Bronchial epithelial cell (primary cell): Measurements from ENCODE around the gene SAE1. TPM values are rescaled to one million over a fixed set of nuclear protein-coding genes. Genes with fewer than 3 reads are reported as not detected.
A peak's percentile ranks its signal among the peaks of the same experiment; 100 is the strongest.

ENCODE experiments used
- DNase-seq: peaks from one replicate; pipeline ENCODE4 v3.0.0-alpha.2; 2010; ENCODE audit warnings: low read depth
- FAIRE-seq: peaks from 2 replicates; lab custom pipeline; 2011; peaks lifted over from hg19 to GRCh38; lab: Jason Lieb, UNC
- H3K27me3 ChIP-seq: 2 replicates; pipeline ENCODE4 v1.5.1; 2011; ENCODE audit warnings: low read length; ENCODE audit not compliant: control insufficient read depth, insufficient read depth
- H3K36me3 ChIP-seq: 2 replicates; pipeline ENCODE4 v1.5.1; 2011; ENCODE audit warnings: low read length; ENCODE audit not compliant: control insufficient read depth, insufficient read depth
- H3K4me3 ChIP-seq: 2 replicates; pipeline ENCODE4 v1.5.1; 2011; ENCODE audit warnings: mild to moderate bottlenecking, low read depth, low read length, control low read depth
- CTCF ChIP-seq: IDR thresholded peaks from 2 replicates; pipeline ENCODE4 v1.5.1; 2011; ENCODE audit warnings: mild to moderate bottlenecking, moderate library complexity, low read length, control low read depth, inconsistent platforms; ENCODE audit not compliant: insufficient read depth, severe bottlenecking
- total RNA-seq: library from RNA; depleted of rRNA; stranded (reverse); fragments of >200 nt; gene quantifications from 2 replicates; pipeline ENCODE4 v1.2.1, GENCODE V29; 2014

Gene SAE1
- total RNA-seq, 1 donor from 2014 or later: 90.6 TPM

- Histone ChIP-seq H3K27me3 (no peaks in the 10 kb centered on the region), H3K36me3 (no peaks in the 10 kb centered on the region), H3K4me3 (no peak overlapping the region)
- no peak for TF ChIP-seq CTCF
- DNase-seq (no peak), FAIRE-seq (no peak)
Observed at GRCh38 chr19:47120470-47121067, 10.1 kb upstream of the SAE1 start.

GRCh38 chr19:47122359-47123335 is 8.0 kb upstream of the SAE1 start:
- FAIRE-seq (no peak), DNase-seq (peak; percentile 80)
- no peak for TF ChIP-seq CTCF
- H3K36me3 ChIP-seq: no peaks in the 10 kb centered on the region
- no peak overlapping the region for H3K4me3 ChIP-seq
- H3K27me3 ChIP-seq: no peaks in the 10 kb centered on the region

DNA sequence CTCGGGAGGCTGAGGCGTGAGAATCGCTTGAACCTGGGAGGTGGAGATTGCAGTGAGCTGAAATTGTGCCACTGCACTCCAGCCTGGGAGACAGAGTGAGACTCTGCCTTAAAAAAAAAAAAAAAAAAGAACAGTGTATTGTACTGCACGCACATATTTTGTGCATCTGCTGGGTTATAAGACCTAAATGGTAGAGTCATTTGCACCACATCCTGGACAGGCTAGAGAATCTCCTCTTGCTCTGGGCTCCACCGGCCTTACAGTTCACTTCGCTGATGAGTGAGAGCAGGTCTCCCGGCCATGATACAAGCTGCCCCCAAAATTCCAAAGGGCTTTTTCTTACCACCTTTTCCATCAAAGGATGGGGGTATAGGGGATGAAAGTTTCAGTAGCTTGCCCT is 7.2 kb upstream of the SAE1 start:
- TF ChIP-seq CTCF: no peak
- H3K27me3 ChIP-seq: no peaks in the 10 kb centered on the region
- no peak overlapping the region for H3K4me3 ChIP-seq
- DNase-seq (no peak), FAIRE-seq (no peak)
- no peaks in the 10 kb centered on the region for H3K36me3 ChIP-seq

- peak; percentile 13 for FAIRE-seq
- Histone ChIP-seq H3K36me3 (no peaks in the 10 kb centered on the region), H3K4me3 (no peak overlapping the region), H3K27me3 (no peaks in the 10 kb centered on the region)
- peak; percentile 58 for TF ChIP-seq CTCF
- DNase-seq: peak; percentile 73
Observed at GRCh38 chr19:47124937-47125668, 5.5 kb upstream of the SAE1 start.

DNA sequence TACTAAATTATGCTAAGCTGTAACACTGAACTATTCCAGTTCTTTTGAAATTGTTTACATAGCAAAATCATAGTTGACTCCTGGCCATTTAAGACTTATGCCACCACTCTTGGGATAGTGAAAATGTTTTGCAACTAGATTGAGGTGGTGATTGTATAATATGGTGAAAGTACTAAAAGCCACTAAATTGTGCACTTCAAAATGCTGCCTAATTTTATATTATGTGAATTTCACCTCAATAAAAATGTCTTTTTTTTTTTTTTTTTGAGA is 5.0 kb upstream of the SAE1 start:
- no peak overlapping the region for H3K4me3 ChIP-seq
- no peaks in the 10 kb centered on the region for H3K27me3 ChIP-seq
- FAIRE-seq: no peak
- H3K36me3 ChIP-seq: no peaks in the 10 kb centered on the region
- DNase-seq: no peak
- no peak for TF ChIP-seq CTCF
